SK-N-SH (cell line): ENCODE results near the gene KMT2E.

Source experiments
- CHD2 ChIP-seq: fragments of 150-350 bp; IDR thresholded peaks from 2 replicates; pipeline ENCODE4 v1.6.1; 2018; ENCODE audit warnings: low read length; ENCODE audit not compliant: partially characterized antibody
- CTCF ChIP-seq: fragments of 200-600 bp; sonication (generic); IDR thresholded peaks from 2 replicates; pipeline ENCODE4 v1.6.1; 2017; ENCODE audit warnings: antibody characterized with exemption, mild to moderate bottlenecking, moderate library complexity
- ELF1 ChIP-seq: IDR thresholded peaks from 2 replicates; pipeline ENCODE4 v1.4.0; 2012
- EP300 ChIP-seq, 2 experiments: IDR thresholded peaks; 2 replicates each; pipeline versions ENCODE4 v1.4.0 to v1.6.1; 2012; ENCODE audit warnings: borderline replicate concordance in 1 of 2, low read depth in 1 of 2, low read length in 1 of 2
- EZH2phosphoT487 ChIP-seq: fragments of 200-600 bp; sonication (generic); IDR thresholded peaks from 2 replicates; pipeline ENCODE4 v1.6.1; 2017; ENCODE audit warnings: low read depth, mixed run types, mild to moderate bottlenecking, antibody characterized with exemption, moderate library complexity, borderline replicate concordance
- GABPA ChIP-seq: IDR thresholded peaks from 2 replicates; pipeline ENCODE4 v1.4.0; 2012; ENCODE audit warnings: low read depth, mild to moderate bottlenecking
- IRF3 ChIP-seq: fragments of 150-350 bp; IDR thresholded peaks from 2 replicates; pipeline ENCODE4 v1.6.1; 2016; ENCODE audit warnings: mild to moderate bottlenecking, low read depth, low read length
- MAX ChIP-seq: IDR thresholded peaks from 2 replicates; pipeline ENCODE4 v1.4.0; 2012; ENCODE audit warnings: low read depth
- PBX3 ChIP-seq: IDR thresholded peaks from 2 replicates; pipeline ENCODE4; 2012
- POLR2AphosphoS5 ChIP-seq: IDR thresholded peaks from 2 replicates; pipeline ENCODE4 v1.6.1; 2012; ENCODE audit warnings: low read depth, low read length
- RAD21 ChIP-seq: IDR thresholded peaks from 2 replicates; pipeline ENCODE4 v1.6.1; 2012; ENCODE audit warnings: mild to moderate bottlenecking, low read length
- REST ChIP-seq: IDR thresholded peaks from 2 replicates; pipeline ENCODE4 v1.6.1; 2012; ENCODE audit warnings: mild to moderate bottlenecking, low read depth, low read length, moderate library complexity
- TF ChIP-seq, protein P1 (sequence below): IDR thresholded peaks from 2 replicates; pipeline ENCODE4 v1.4.0; 2012; ENCODE audit warnings: low read depth, borderline replicate concordance
- TF ChIP-seq, protein P2 (sequence below): fragments of 150-350 bp; IDR thresholded peaks from 2 replicates; pipeline ENCODE4 v1.6.1; 2017; ENCODE audit warnings: antibody characterized with exemption, low read length, low read depth, borderline replicate concordance

DNA sequence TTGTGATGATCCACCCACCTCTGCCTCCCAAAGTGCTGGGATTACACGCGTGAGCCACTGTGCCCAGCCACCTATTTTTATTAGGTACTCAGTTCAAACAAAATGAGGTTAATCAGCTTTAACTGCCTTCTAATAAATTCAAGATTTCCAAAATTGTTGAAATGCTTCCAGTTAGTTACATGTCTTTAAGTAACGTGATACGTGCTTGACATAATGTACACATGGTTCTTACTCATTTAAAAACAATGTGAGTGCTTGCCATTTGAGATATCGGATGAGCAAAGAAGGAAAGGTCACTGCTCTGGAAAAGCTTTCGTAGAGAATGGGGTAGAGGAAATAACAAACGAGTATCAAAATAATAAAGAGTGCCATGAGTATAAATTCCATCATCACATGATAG, 83.6 kb downstream of the KMT2E start:
- TF ChIP-seq EP300 (IDR thresholded peaks at IDR 0.05; ENCODE audit: borderline replicate concordance in 1 of 2, low read depth in 1 of 2, low read length in 1 of 2) (peak; percentile 37 to 73; a peak in 2 of 4 replicates), RAD21 (no peak), PBX3 (peak; percentile 81), CTCF (no peak), POLR2AphosphoS5 (peak; percentile 65), EZH2phosphoT487 (no peak), ELF1 (0 out of 2 replicates have a peak, but pooled peaks have one; percentile 8), MAX (peak; percentile 95), REST (no peak), IRF3 (no peak), GABPA (no peak), CHD2 (no peak)
- TF ChIP-seq, protein P1, sequence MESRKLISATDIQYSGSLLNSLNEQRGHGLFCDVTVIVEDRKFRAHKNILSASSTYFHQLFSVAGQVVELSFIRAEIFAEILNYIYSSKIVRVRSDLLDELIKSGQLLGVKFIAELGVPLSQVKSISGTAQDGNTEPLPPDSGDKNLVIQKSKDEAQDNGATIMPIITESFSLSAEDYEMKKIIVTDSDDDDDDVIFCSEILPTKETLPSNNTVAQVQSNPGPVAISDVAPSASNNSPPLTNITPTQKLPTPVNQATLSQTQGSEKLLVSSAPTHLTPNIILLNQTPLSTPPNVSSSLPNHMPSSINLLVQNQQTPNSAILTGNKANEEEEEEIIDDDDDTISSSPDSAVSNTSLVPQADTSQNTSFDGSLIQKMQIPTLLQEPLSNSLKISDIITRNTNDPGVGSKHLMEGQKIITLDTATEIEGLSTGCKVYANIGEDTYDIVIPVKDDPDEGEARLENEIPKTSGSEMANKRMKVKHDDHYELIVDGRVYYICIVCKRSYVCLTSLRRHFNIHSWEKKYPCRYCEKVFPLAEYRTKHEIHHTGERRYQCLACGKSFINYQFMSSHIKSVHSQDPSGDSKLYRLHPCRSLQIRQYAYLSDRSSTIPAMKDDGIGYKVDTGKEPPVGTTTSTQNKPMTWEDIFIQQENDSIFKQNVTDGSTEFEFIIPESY = peak; percentile 68; the same call in 1 of the 2 replicates
- TF ChIP-seq, protein P2, sequence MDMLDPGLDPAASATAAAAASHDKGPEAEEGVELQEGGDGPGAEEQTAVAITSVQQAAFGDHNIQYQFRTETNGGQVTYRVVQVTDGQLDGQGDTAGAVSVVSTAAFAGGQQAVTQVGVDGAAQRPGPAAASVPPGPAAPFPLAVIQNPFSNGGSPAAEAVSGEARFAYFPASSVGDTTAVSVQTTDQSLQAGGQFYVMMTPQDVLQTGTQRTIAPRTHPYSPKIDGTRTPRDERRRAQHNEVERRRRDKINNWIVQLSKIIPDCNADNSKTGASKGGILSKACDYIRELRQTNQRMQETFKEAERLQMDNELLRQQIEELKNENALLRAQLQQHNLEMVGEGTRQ = no peak
